GM12801 (cell line): ENCODE measurements around the gene JOSD2.

ENCODE experiments used
- CTCF ChIP-seq: IDR thresholded peaks from one replicate; pipeline ENCODE4 v1.5.1; 2011; ENCODE audit warnings: control low read depth; ENCODE audit not compliant: insufficient read length; ENCODE audit errors: extremely low read depth

JOSD2 gene

GRCh38 chr19:50515168-50515561 is 4.2 kb upstream of the JOSD2 start:
- no peak for TF ChIP-seq CTCF

- TF ChIP-seq CTCF = no peak
Observed at GRCh38 chr19:50514346-50515167, 3.6 kb upstream of the JOSD2 start.

- no peak for TF ChIP-seq CTCF
Observed at GRCh38 chr19:50513746-50514345, 2.9 kb upstream of the JOSD2 start, which contains the start of gene ASPDH. Gene ASPDH (minus strand): TSS chr19:50513913. CDS start chr19:50513823, 90 bp downstream.

GRCh38 chr19:50512999-50513745 is 2.2 kb upstream of the JOSD2 start:
- no peak for TF ChIP-seq CTCF

- TF ChIP-seq CTCF = no peak
Observed at GRCh38 chr19:50512112-50512998, 1.4 kb upstream of the JOSD2 start.

GRCh38 chr19:50510700-50511068 is 307 bp downstream of the JOSD2 start:
- TF ChIP-seq CTCF = no peak
